NCI-H2107 treated with DMSO at 0.1 percent for 48 hours (cell line): ENCODE measurements around the gene GIPC3.

Experiments used
- DNase-seq: peaks from one replicate; lab custom pipeline; 2025; ENCODE audit not compliant: unreplicated experiment; lab: John Stamatoyannopoulos, UW

Gene GIPC3

DNA sequence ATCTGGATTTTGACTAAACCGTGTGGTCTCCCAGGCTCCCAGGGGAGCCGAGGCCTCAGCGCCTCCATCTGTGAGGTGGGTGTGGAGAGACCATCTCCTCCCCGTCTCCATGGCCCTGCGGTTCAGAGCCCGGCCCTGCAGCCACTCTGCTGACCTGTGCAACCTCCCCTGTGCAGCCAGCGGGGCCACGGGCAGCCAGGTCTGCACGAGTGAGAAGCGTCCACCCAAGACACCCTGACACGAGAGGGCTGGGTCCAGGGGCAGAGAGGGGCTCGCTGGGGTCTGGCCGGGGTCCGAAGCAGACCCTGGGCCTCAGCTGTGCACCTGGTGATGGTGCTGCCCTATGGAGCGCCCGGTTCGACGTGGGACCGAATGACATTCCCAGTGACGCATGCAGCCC, 51.7 kb downstream of the GIPC3 start:
- no peak for DNase-seq

DNA sequence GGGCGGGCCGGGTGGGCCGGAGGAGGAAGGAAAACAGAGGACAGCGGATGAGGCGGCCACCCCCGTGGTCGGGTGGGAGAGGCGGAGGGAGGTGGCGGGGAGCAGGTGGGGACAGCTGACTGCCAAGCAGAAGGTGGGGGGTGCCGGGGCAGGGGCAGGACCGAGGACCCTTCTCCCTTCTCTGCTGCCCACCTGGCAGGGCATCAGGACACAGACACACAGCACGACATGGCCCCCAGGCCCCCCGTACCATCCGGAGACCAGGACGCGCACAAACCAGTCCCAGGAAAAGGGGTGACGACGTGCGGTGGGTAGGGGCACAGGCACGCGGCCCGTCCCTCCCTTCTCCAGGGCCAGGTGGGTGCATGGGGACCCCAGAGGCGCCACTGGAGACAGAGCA, 52.3 kb downstream of the GIPC3 start:
- DNase-seq, result no peak

- no peak for DNase-seq
Measured at GRCh38 chr19:3638208-3639193, 53.2 kb downstream of the GIPC3 start.

GRCh38 chr19:3639479-3639878, 54.2 kb downstream of the GIPC3 start:
- no peak for DNase-seq

DNA sequence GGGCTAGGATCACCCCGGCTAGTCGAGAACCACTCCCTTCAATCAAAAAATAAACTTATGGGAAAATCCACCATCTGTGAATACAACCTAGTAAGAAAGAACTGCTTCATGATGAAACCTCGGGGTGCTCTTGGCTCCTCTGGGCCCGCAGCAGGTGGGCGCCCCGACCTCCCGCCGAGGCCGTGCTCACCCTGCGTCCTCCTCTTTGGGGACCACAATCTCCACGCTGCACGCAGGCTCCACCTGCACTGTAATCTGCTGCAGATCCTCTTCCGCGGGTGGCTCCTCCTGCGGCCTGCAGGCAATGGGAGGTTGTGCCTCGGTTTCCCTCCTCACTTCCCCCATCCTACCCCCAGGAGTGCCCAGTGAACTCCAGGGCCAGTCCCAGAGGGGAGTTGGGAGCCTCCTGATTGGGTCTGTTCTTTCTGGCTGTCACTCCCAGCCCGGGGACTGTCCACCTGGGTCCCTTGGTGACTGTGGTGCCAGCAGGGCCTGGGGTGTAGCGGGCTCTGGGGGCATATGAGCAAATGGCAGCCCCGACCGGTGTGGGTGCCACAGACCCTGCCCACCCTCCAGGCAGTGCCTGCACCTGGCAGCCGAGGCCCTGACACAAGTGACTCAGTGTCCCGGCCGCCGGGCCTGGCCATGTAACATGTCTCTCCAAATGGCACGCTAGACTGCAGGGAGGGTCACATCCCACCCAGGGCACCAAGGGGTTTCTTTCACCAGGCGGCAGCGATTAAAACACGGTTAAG, 56.4 kb downstream of the GIPC3 start:
- DNase-seq, result no peak

GRCh38 chr19:3642296-3642695, 57.0 kb downstream of the GIPC3 start:
- no peak for DNase-seq
